A673 (cell line): ENCODE results near the gene SEMA6A. TPM values are rescaled to one million over a fixed set of nuclear protein-coding genes. Genes with fewer than 3 reads are reported as not detected.

Experiments
- BruUV-seq: library from RNA; stranded (reverse); fragments of 400-500 nt; replicated peaks from 2 replicates; lab custom pipeline; 2021; lab: Mats Ljungman, UMichigan
- CTCF ChIA-PET: fragments of 300-600 bp; sonication (Branson Sonifier 250); formaldehyde crosslinking; loops from one replicate; lab custom pipeline; 2022; ENCODE audit warnings: antibody characterized with exemption; lab: Charles Lee
- POLR2A ChIA-PET: fragments of 300-600 bp; sonication (Branson Sonifier 250); formaldehyde crosslinking; loops from one replicate; lab custom pipeline; 2022; ENCODE audit warnings: antibody characterized with exemption; ENCODE audit not compliant: low non-redundant PET; lab: Charles Lee
- DNase-seq: peaks from one replicate; pipeline ENCODE4 v3.0.0-alpha.2; 2015; ENCODE audit warnings: low spot score
- H3K27ac ChIP-seq: fragments of 200-600 bp; sonication (generic); 2 replicates; pipeline ENCODE4 v1.5.1; 2016; ENCODE audit warnings: mixed run types, low read depth, mild to moderate bottlenecking, mixed read lengths, antibody characterized with exemption, low read length; ENCODE audit not compliant: poor library complexity, severe bottlenecking
- H3K27me3 ChIP-seq: fragments of 200-600 bp; sonication (generic); replicated peaks from 2 replicates; pipeline ENCODE4 v1.6.1; 2017; ENCODE audit warnings: mixed run types, low read depth, mild to moderate bottlenecking, mixed read lengths, antibody characterized with exemption, low read length; ENCODE audit not compliant: insufficient read depth, poor library complexity
- H3K36me3 ChIP-seq: fragments of 200-600 bp; sonication (generic); 2 replicates; pipeline ENCODE4 v1.6.1; 2016; ENCODE audit warnings: mixed run types, mild to moderate bottlenecking, mixed read lengths, antibody characterized with exemption, low read length; ENCODE audit not compliant: insufficient read depth, poor library complexity, severe bottlenecking
- H3K4me1 ChIP-seq: fragments of 200-600 bp; sonication (generic); 2 replicates; pipeline ENCODE4 v1.6.1; 2017; ENCODE audit warnings: mixed run types, mild to moderate bottlenecking, mixed read lengths, antibody characterized with exemption, low read length; ENCODE audit not compliant: insufficient read depth, poor library complexity, severe bottlenecking
- H3K4me3 ChIP-seq: fragments of 200-600 bp; sonication (generic); 2 replicates; pipeline ENCODE4 v1.5.1; 2016; ENCODE audit warnings: low read depth, mixed run types, mild to moderate bottlenecking, mixed read lengths, low read length; ENCODE audit not compliant: poor library complexity, severe bottlenecking
- H3K9me3 ChIP-seq: fragments of 200-600 bp; sonication (generic); 2 replicates; pipeline ENCODE4 v1.6.1; 2016; ENCODE audit warnings: mixed run types, low read depth, mild to moderate bottlenecking, mixed read lengths, antibody characterized with exemption, low read length; ENCODE audit not compliant: poor library complexity, severe bottlenecking
- CTCF ChIP-seq: fragments of 300-800, 200-600 bp; sonication (generic); conservative IDR thresholded peaks from 2 replicates; pipeline ENCODE4 v1.5.1; 2017; ENCODE audit warnings: low read depth, mild to moderate bottlenecking, antibody characterized with exemption, low read length, moderate library complexity, mixed read lengths
- EZH2 ChIP-seq: fragments of 200-600 bp; sonication (generic); IDR thresholded peaks from 2 replicates; pipeline ENCODE4 v1.6.1; 2017; ENCODE audit warnings: borderline replicate concordance, low read depth, mild to moderate bottlenecking, mixed read lengths, antibody characterized with exemption, low read length; ENCODE audit not compliant: poor library complexity, severe bottlenecking
- intact Hi-C: fragments of 100-400 bp; cut with micrococcal nuclease; formaldehyde crosslinking; loops from one replicate; pipeline ENCODE4 v1.10.0; 2022; ENCODE audit not compliant: unreplicated experiment
- total RNA-seq: library from RNA; stranded (reverse); gene quantifications from 2 replicates; pipeline ENCODE4 v1.2.3, GENCODE V29; 2021

Gene SEMA6A
- total RNA-seq, 1 experiment from 2014 or later: 10.6 TPM

GRCh38 chr5:116564312-116564711 lies 10.3 kb downstream of the SEMA6A start:
- ChIA-PET POLR2A (no interaction called here), CTCF (no interaction called here)
- TF ChIP-seq EZH2 (no peak), CTCF (no peak)
- Histone ChIP-seq H3K27ac (no peak overlapping the region), H3K36me3 (no peaks in the 10 kb centered on the region), H3K9me3 (no peaks in the 10 kb centered on the region), H3K4me3 (no peak overlapping the region), H3K27me3 (peaks cover 2% of the 10 kb centered on the region), H3K4me1 (no peaks in the 10 kb centered on the region)
- no peak for DNase-seq
- no TSS peak for BruUV-seq
- intact Hi-C loops: no loop called here

- Histone ChIP-seq H3K27me3 (no peaks in the 10 kb centered on the region), H3K4me1 (no peaks in the 10 kb centered on the region), H3K9me3 (no peaks in the 10 kb centered on the region), H3K4me3 (no peak overlapping the region), H3K27ac (no peak overlapping the region), H3K36me3 (no peaks in the 10 kb centered on the region)
- TF ChIP-seq EZH2 (no peak), CTCF (no peak)
- BruUV-seq: no TSS peak
- ChIA-PET CTCF (no interaction called here), POLR2A (no interaction called here)
- no peak for DNase-seq
- intact Hi-C loops: no loop called here
Observed at GRCh38 chr5:116563736-116564308, 10.8 kb downstream of the SEMA6A start.

GRCh38 chr5:116562669-116563068 lies 12.0 kb downstream of the SEMA6A start:
- no peak for TF ChIP-seq EZH2
- no peak for TF ChIP-seq CTCF
- Histone ChIP-seq H3K36me3 (no peaks in the 10 kb centered on the region), H3K4me3 (no peak overlapping the region), H3K4me1 (no peaks in the 10 kb centered on the region), H3K27me3 (no peaks in the 10 kb centered on the region), H3K9me3 (no peaks in the 10 kb centered on the region), H3K27ac (no peak overlapping the region)
- BruUV-seq: no TSS peak
- intact Hi-C loops: no loop called here
- CTCF ChIA-PET: no interaction called here
- no peak for DNase-seq
- POLR2A ChIA-PET: no interaction called here
